Common myeloid progenitor, CD34-positive (primary cell): Measurements from ENCODE around the gene CRADD.

Source experiments
- CTCF ChIA-PET: fragments of 350-600 bp; sonication (Branson Sonifier 250); formaldehyde crosslinking; loops from one replicate; lab custom pipeline; 2021; ENCODE audit warnings: antibody characterized with exemption; lab: Charles Lee
- POLR2A ChIA-PET: fragments of 350-600 bp; sonication (Branson Sonifier 250); formaldehyde crosslinking; loops from one replicate; lab custom pipeline; 2021; ENCODE audit warnings: antibody characterized with exemption; lab: Charles Lee
- DNase-seq, 3 donors: peaks; one replicate each; pipeline versions ENCODE4 v3.0.0 to v3.0.0-alpha.2; 2013
- H3K27ac ChIP-seq, 2 experiments: 1 replicate in 1 of 2; 2 replicates in 1 of 2; pipeline ENCODE4 v1.7.0; 2013; ENCODE audit warnings: inconsistent platforms in 2 of 2, low read length in 2 of 2, mild to moderate bottlenecking in 2 of 2, low read depth in 1 of 2, moderate library complexity in 1 of 2; ENCODE audit not compliant: severe bottlenecking in 2 of 2, insufficient read depth in 1 of 2, poor library complexity in 1 of 2
- H3K27me3 ChIP-seq, 5 experiments: replicated peaks in 2 of 5; 1 replicate in 3 of 5; 2 replicates in 2 of 5; pipeline versions ENCODE4 v1.6.1 to v1.7.0; 2013; ENCODE audit warnings: low read length in 4 of 5, mild to moderate bottlenecking in 2 of 5, moderate library complexity in 2 of 5, inconsistent platforms in 1 of 5; ENCODE audit not compliant: insufficient read depth in 5 of 5, control insufficient read depth in 4 of 5
- H3K36me3 ChIP-seq, 4 experiments: 1 replicate in 2 of 4; 2 replicates in 2 of 4; pipeline versions ENCODE4 v1.6.1 to v1.7.0; 2013; ENCODE audit warnings: low read length in 3 of 4, control low read depth in 1 of 4, mild to moderate bottlenecking in 1 of 4; ENCODE audit not compliant: control insufficient read depth in 4 of 4, insufficient read depth in 4 of 4
- H3K4me1 ChIP-seq, 4 experiments: 1 replicate in 3 of 4; 2 replicates in 1 of 4; pipeline versions ENCODE4 v1.6.1 to v1.7.1; 2013; ENCODE audit warnings: low read length in 3 of 4, mild to moderate bottlenecking in 3 of 4, control low read depth in 1 of 4, inconsistent platforms in 1 of 4, moderate library complexity in 1 of 4; ENCODE audit not compliant: control insufficient read depth in 4 of 4, insufficient read depth in 4 of 4; ENCODE audit errors: control extremely low read depth in 1 of 4
- H3K4me3 ChIP-seq, 7 experiments: 1 replicate in 4 of 7; 2 replicates in 3 of 7; pipeline versions ENCODE4 v1.5.1 to v1.7.0; 2013; ENCODE audit warnings: mild to moderate bottlenecking in 7 of 7, low read length in 6 of 7, moderate library complexity in 6 of 7, inconsistent platforms in 2 of 7, low read depth in 2 of 7, control low read depth in 1 of 7; ENCODE audit not compliant: insufficient read depth in 4 of 7, control insufficient read depth in 1 of 7; ENCODE audit errors: extremely low read depth in 1 of 7
- H3K9me3 ChIP-seq, 5 experiments: 1 replicate in 4 of 5; 2 replicates in 1 of 5; pipeline versions ENCODE4 v1.6.1 to v1.7.1; 2013; ENCODE audit warnings: low read length in 4 of 5, mild to moderate bottlenecking in 2 of 5, inconsistent platforms in 1 of 5, low read depth in 1 of 5, moderate library complexity in 1 of 5; ENCODE audit not compliant: control insufficient read depth in 4 of 5, insufficient read depth in 2 of 5; ENCODE audit errors: control extremely low read depth in 1 of 5
- WGBS: methylation state at CpG from one replicate; pipeline ENCODE4 v1.1.5; 2013; ENCODE audit not compliant: insufficient coverage; 5-methylcytosine and 5-hydroxymethylcytosine counted together

CRADD gene

GRCh38 chr12:93894391-93895088 lies 217.4 kb downstream of the CRADD start:
- 18% methylated on average over 15 of the region's 17 CpGs for WGBS
- H3K36me3 ChIP-seq, result no peaks in the 10 kb centered on the region
- H3K9me3 ChIP-seq, result no peaks in the 10 kb centered on the region
- no peaks in the 10 kb centered on the region for H3K27me3 ChIP-seq
- peaks cover 0 to 29% (median 18%) of the 10 kb centered on the region in 4 experiments for H3K4me1 ChIP-seq
- DNase-seq, result peak; percentile 14 to 67 (median 51)
- ChIA-PET CTCF (interaction anchor here (1.1 to 4.3 kb wide), 2 partner anchors 207 to 400 kb away, joined by 3 to 16 read pairs; no protein-coding TSS in a partner anchor), POLR2A (no interaction called here)
- peak overlapping the region in 2 of 7 experiments; percentile 8 to 37 for H3K4me3 ChIP-seq
- H3K27ac ChIP-seq, result no peak overlapping the region

GRCh38 chr12:93895089-93895445 lies 217.9 kb downstream of the CRADD start:
- Histone ChIP-seq H3K36me3 (no peaks in the 10 kb centered on the region), H3K4me1 (peaks cover 0 to 29% (median 18%) of the 10 kb centered on the region in 4 experiments), H3K9me3 (no peaks in the 10 kb centered on the region), H3K4me3 (peak overlapping the region in 1 of 7 experiments; percentile 37), H3K27ac (no peak overlapping the region), H3K27me3 (no peaks in the 10 kb centered on the region)
- CTCF ChIA-PET, result interaction anchor here (1.1 to 4.3 kb wide), 2 partner anchors 207 to 401 kb away, joined by 3 to 16 read pairs; no protein-coding TSS in a partner anchor
- POLR2A ChIA-PET, result no interaction called here
- peak in 2 of 3 donors; percentile 11 to 32 for DNase-seq
- 47% methylated on average over 5 of the region's 6 CpGs for WGBS

DNA sequence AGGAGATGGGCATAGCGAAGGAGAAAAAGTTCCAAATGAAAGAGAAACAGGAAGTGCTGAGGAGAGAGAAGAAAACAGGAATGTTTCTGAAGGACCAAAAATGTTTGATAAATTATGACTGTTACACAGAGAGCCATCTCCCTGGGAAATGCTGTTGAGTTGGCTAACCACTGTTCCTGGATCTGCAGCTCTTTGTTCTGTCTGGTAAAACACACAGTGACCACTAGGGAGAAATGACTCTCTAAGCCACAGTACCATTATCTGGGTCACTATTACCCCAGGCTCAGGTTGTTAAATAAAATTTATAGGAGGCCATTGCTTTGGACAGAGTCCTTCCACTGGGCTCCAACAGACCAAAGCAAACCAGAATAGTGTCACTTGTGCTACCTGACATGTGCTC lies 219.3 kb downstream of the CRADD start:
- Histone ChIP-seq H3K27ac (no peak overlapping the region), H3K36me3 (no peaks in the 10 kb centered on the region), H3K4me1 (peaks cover 0 to 29% (median 18%) of the 10 kb centered on the region in 4 experiments), H3K27me3 (no peaks in the 10 kb centered on the region), H3K4me3 (no peak overlapping the region), H3K9me3 (peaks cover 0 to under 1% (median 0%) of the 10 kb centered on the region in 5 experiments)
- ChIA-PET POLR2A (no interaction called here), CTCF (interaction anchor here (0.7 to 1.2 kb wide), 2 partner anchors 112 to 208 kb away, joined by 3 read pairs; no protein-coding TSS in a partner anchor)
- peak in 2 of 3 donors; percentile 7 to 17 for DNase-seq
- WGBS, result 100% methylated on average over 1 of the region's 1 CpG

DNA sequence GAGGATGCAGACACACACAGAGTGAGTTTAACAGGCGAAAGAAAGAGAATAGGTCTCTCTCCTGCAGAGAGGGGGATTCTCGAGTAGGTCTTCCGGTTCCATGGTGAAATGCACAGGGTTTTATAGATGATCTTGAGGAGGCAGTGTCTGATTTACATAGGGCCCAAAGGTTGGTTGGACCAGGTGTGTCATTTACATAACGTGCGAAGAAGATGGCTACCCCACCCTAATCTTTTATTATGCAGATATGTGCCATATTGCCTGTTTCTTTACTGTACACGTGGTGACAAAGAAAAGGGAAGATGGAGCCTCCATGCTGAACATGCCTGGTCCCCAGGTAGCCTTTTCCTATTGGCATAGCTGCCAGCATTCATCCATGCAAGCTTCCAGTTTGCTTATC lies 219.8 kb downstream of the CRADD start:
- Histone ChIP-seq H3K36me3 (no peaks in the 10 kb centered on the region), H3K27me3 (no peaks in the 10 kb centered on the region), H3K4me3 (no peak overlapping the region), H3K27ac (no peak overlapping the region), H3K4me1 (peaks cover 0 to 29% (median 18%) of the 10 kb centered on the region in 4 experiments), H3K9me3 (peaks cover 0 to 4% (median 0%) of the 10 kb centered on the region in 5 experiments)
- ChIA-PET POLR2A (no interaction called here), CTCF (interaction anchor here (1.2 kb wide), 2 partner anchors 28 to 112 kb away, joined by 3 read pairs; no protein-coding TSS in a partner anchor)
- no peak for DNase-seq
- 93% methylated on average over 4 of the region's 6 CpGs for WGBS

- Histone ChIP-seq H3K4me3 (no peak overlapping the region), H3K27me3 (no peaks in the 10 kb centered on the region), H3K4me1 (peaks cover 0 to 14% (median 5%) of the 10 kb centered on the region in 4 experiments), H3K27ac (no peak overlapping the region), H3K36me3 (no peaks in the 10 kb centered on the region), H3K9me3 (peaks cover 0 to 16% (median 0%) of the 10 kb centered on the region in 5 experiments)
- ChIA-PET CTCF (no interaction called here), POLR2A (interaction anchor here (0.6 kb wide), 1 partner anchor 596 kb away, joined by 3 read pairs; no protein-coding TSS in a partner anchor)
- no peak for DNase-seq
- WGBS, result 80% methylated on average over 2 of the region's 3 CpGs
Measured at GRCh38 chr12:93901739-93902138, 224.6 kb downstream of the CRADD start.

- peaks cover 0 to 14% (median 5%) of the 10 kb centered on the region in 4 experiments for H3K4me1 ChIP-seq
- no peak overlapping the region for H3K27ac ChIP-seq
- no peak overlapping the region for H3K4me3 ChIP-seq
- 100% methylated on average over 4 of the region's 4 CpGs for WGBS
- POLR2A ChIA-PET, result interaction anchor here (0.6 kb wide), 1 partner anchor 595 kb away, joined by 3 read pairs; no protein-coding TSS in a partner anchor
- H3K36me3 ChIP-seq, result no peaks in the 10 kb centered on the region
- H3K9me3 ChIP-seq, result peaks cover 0 to 16% (median 0%) of the 10 kb centered on the region in 5 experiments
- no peak for DNase-seq
- H3K27me3 ChIP-seq, result no peaks in the 10 kb centered on the region
- CTCF ChIA-PET, result no interaction called here
Measured at GRCh38 chr12:93902192-93902591, 225.0 kb downstream of the CRADD start.
